Amniotic epithelial cell (primary cell): ENCODE measurements around the gene WNT9A.

Source experiments
- DNase-seq: peaks from one replicate; pipeline ENCODE4 v3.0.0-alpha.2; 2010; ENCODE audit warnings: low read depth

The WNT9A gene

GRCh38 chr1:227941509-227942020 is 6.2 kb downstream of the WNT9A start:
- no peak for DNase-seq

- no peak for DNase-seq
Observed at GRCh38 chr1:227940791-227941241, 6.9 kb downstream of the WNT9A start.

- no peak for DNase-seq
Observed at GRCh38 chr1:227939791-227940771, 7.7 kb downstream of the WNT9A start.

DNA sequence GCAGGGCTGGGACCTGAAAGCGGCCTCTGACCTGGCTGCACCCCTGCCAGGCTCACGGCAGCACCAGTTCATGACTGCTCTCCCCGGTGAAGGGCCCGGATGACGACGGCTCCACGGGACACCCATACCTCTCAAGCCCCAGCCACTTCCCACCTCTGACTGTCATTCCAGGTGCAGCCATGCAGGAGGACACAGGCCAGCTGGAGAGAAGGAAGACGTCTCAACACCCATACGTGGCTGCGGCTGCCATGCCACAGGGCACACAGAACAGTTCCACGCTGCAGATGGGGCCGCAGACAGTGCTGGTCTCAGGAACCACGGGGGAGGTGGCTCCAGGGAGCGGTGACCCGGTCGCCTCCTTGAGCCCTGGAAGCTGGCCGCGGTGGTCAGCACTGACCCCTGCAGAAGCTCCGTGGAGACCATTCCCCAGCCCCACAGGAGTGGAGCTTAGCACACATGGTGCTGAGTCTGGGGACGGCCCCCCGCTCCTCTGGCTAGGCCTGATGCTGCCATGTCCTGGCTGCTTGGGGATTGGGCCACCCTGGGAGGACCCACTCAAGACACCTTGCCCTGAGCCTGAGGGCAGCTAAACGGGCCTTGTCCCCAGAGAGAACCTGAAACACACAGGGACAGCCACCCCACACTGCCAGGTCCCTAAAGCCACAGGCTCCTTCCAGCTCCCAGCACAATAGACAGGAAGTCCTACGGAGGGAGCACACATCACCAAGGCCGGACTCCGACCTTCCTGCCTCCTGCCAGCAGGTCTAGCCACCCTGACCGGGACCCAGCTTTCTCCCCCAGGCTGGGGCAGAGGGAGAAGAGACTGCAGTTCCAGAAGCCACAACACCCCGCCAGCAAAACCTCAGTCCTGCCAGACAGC is 8.6 kb downstream of the WNT9A start:
- DNase-seq, result no peak

- DNase-seq, result no peak
Observed at GRCh38 chr1:227938276-227938675, 9.5 kb downstream of the WNT9A start.

DNA sequence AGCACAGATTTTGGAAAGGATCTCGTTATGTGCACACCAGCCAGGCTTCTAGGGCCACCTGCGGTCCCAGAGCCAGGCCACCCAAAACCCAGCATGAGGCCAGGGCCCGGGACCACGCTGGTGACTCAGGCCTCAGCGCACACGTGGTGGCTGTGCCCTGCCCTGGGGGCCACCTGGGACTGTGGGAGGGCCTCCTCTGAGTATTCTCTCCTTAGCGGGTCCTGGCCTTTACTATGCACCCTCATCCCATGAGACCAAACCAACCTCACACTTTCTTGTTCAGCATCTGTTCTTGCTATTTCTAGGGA is 9.9 kb downstream of the WNT9A start:
- no peak for DNase-seq

DNA sequence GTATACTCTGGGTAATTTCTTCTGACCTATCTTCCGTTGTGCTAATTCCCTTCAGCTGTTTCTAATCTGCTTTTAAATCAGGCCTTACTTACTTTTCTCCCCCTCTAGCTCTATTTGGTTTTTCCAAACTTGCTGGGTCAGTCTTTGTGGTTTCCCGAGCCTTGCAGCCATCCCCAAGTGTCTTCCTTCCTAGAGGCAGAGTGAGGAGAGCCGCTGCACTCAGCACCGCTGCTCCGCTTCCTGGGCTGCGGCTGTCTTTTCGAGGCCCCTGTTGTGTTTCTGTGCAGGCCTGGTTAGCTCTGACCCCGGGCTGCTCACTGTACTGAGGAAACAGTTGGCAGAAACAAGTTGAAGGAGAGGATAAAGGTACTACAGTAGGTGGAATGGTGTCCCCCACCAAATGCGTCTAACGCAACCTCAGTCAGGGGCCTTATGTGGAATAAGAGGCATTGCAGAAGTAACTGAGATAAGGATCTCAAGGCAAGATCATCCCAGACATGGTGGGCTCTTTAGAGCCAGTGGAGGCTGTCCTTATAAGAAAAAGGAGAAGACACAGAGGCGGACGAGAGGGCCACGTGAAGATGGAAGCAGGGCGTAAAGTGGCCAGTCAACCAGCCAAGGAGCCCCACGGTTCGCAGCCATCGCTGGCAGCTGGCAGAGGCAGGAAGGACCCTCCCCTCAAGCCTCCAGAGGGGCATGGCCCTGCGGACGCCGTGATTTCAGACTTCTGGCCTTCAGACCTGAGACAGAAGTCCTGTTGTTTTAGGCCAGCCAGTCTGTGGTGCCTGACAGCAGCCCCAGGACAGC is 10.5 kb downstream of the WNT9A start:
- no peak for DNase-seq

DNA sequence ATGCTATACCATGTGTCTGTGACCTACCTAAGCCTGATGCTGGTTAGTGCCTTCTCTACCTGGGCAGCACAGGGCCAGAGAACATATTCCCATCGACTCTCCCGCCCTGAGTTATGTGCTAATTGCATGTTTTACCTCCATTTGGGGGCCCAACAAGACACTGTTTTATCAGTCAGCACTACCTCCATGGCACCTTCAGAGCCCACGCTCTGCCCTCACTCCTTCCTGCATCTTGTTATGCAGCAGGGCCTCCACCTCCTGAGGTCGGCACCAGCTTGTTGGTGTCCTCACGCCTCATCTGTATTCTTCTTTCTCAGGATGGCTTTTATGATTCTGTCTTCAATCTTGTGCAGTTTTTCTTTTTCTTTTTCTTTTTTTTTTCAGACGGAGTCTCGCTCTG is 11.9 kb downstream of the WNT9A start:
- DNase-seq, result no peak

GRCh38 chr1:227934476-227935313 is 13.0 kb downstream of the WNT9A start:
- peak; percentile 59 for DNase-seq

DNA sequence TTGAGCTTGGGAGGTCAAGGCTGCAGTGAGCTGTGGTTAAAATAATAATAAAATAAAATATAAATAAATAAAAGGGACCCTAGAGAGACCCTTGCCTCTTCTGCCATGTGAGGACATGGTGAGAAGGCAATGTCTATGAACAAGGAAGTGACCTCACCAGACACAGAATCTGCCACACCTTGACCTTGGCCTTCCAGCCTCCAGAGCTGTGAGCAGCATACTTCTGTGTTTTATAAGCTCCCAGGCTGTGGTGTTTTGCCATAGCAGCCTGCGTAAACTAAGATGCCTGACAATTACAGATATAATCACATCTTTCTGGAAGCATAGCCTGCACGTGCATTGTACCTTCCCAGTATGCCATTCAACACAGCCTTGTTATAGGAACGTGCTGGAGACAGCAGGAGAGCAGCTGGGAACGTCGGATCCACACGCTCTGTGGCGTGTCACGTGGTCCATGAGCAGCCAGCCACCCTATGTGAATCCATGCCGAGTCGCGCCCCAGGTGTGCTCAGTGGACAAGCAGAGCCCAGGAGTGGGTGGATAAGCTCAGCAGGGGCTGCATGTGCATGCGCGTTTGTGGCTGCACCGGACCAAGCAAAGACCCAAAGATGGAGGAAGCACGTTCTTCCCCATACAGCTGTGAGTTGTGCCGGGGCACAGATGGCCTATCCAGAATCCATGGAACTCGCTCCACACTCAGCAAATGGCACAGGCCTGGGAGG is 17.8 kb downstream of the WNT9A start:
- no peak for DNase-seq

GRCh38 chr1:227928811-227929375 is 18.8 kb downstream of the WNT9A start:
- DNase-seq, result no peak

- DNase-seq, result no peak
Observed at GRCh38 chr1:227927971-227928741, 19.6 kb downstream of the WNT9A start.

- no peak for DNase-seq
Observed at GRCh38 chr1:227926896-227927885, 20.5 kb downstream of the WNT9A start.

GRCh38 chr1:227926216-227926791 is 21.4 kb downstream of the WNT9A start:
- no peak for DNase-seq

DNA sequence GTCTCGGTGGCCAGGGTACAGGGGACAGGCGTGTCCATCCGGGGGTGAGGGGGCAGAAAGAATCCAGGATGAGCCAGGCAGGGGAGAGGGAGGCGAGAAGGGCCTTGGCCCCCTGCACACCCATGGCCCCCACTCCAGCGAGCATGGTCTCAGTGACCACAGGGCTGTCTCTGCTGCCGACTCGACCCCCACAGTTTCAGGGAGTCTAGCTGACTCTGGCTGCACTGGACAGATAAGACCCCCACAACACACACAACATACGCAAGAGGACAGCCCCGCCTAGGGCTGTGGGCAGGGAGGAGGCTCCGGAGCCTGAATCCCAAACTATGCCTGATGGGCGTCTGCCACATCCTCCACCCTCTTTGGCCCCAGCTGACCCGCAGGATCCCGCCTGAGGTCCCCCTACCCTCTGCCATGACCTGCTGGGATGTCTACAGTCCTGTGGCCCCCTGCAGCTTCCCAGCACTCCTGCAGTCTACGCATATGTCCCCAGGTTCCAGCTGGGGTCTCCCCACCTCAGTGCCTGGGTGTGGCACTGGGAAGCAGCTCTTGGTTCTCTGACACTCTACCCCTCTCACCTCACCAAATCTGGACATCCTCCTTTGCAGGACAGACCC is 22.0 kb downstream of the WNT9A start:
- no peak for DNase-seq

GRCh38 chr1:227924833-227925574 is 22.7 kb downstream of the WNT9A start:
- DNase-seq, result no peak
